HG03442 (cell line): ENCODE results near the gene LASP1.
A peak's percentile ranks its signal among the peaks of the same experiment; 100 is the strongest.

Experiments used
- ATAC-seq: cut with Tn5 transposase; IDR thresholded peaks from one replicate; pipeline ENCODE4 v1.9.1; 2021; ENCODE audit warnings: mild to moderate bottlenecking, moderate library complexity; ENCODE audit not compliant: unreplicated experiment

Gene LASP1

GRCh38 chr17:38885728-38886642 is 16.1 kb downstream of the LASP1 start:
- no peak for ATAC-seq

GRCh38 chr17:38886643-38887010 is 16.8 kb downstream of the LASP1 start:
- ATAC-seq = no peak

- ATAC-seq = no peak
Measured at GRCh38 chr17:38888842-38889241, 19.0 kb downstream of the LASP1 start.

- no peak for ATAC-seq
Measured at GRCh38 chr17:38889745-38890409, 20.0 kb downstream of the LASP1 start.

- ATAC-seq = no peak
Measured at GRCh38 chr17:38890410-38890746, 20.5 kb downstream of the LASP1 start.

- ATAC-seq = no peak
Measured at GRCh38 chr17:38891441-38891840, 21.6 kb downstream of the LASP1 start.

GRCh38 chr17:38892083-38892482 is 22.2 kb downstream of the LASP1 start:
- no peak for ATAC-seq

- ATAC-seq = no peak
Measured at GRCh38 chr17:38892620-38893019, 22.8 kb downstream of the LASP1 start.

GRCh38 chr17:38893113-38893512 is 23.3 kb downstream of the LASP1 start:
- no peak for ATAC-seq

- no peak for ATAC-seq
Measured at GRCh38 chr17:38893607-38894006, 23.7 kb downstream of the LASP1 start.

GRCh38 chr17:38894276-38894675 is 24.4 kb downstream of the LASP1 start:
- ATAC-seq = no peak

- ATAC-seq = no peak
Measured at GRCh38 chr17:38896346-38896954, 26.6 kb downstream of the LASP1 start.

- no peak for ATAC-seq
Measured at GRCh38 chr17:38897176-38897575, 27.3 kb downstream of the LASP1 start.

GRCh38 chr17:38897671-38898290 is 27.9 kb downstream of the LASP1 start:
- ATAC-seq = no peak

- ATAC-seq = peak; percentile 16
Measured at GRCh38 chr17:38898291-38898679, 28.4 kb downstream of the LASP1 start.

- ATAC-seq = peak; percentile 61
Measured at GRCh38 chr17:38898812-38899348, 29.0 kb downstream of the LASP1 start.

GRCh38 chr17:38899421-38899820 is 29.6 kb downstream of the LASP1 start:
- ATAC-seq = no peak

- no peak for ATAC-seq
Measured at GRCh38 chr17:38900978-38901656, 31.3 kb downstream of the LASP1 start.

GRCh38 chr17:38903404-38903803 is 33.5 kb downstream of the LASP1 start:
- no peak for ATAC-seq

GRCh38 chr17:38904892-38905291 is 35.0 kb downstream of the LASP1 start:
- ATAC-seq = no peak

GRCh38 chr17:38905375-38905774 is 35.5 kb downstream of the LASP1 start:
- ATAC-seq = no peak
